ENCODE results near the gene OTOA. TPM values are rescaled to one million over a fixed set of nuclear protein-coding genes. Genes with fewer than 3 reads are reported as not detected.
"Not testable (repeated sequence)": the region's sequence is repeated elsewhere in the genome, so short reads cannot be mapped to it uniquely, and the experiment has no call there.

Gene OTOA
- total RNA-seq, 1 experiment from 2014 or later: not detected

- no peak for DNase-seq
- no peak overlapping the region for H3K4me3 ChIP-seq
- no peaks in the 10 kb centered on the region for H3K9me3 ChIP-seq
- no peaks in the 10 kb centered on the region for H3K27me3 ChIP-seq
- peaks cover 18% of the 10 kb centered on the region for H3K36me3 ChIP-seq
Measured at GRCh38 chr16:21653571-21653970, 10.2 kb upstream of the OTOA start.

- DNase-seq: no peak
- Histone ChIP-seq H3K36me3 (peaks cover 15% of the 10 kb centered on the region), H3K27me3 (no peaks in the 10 kb centered on the region), H3K4me3 (no peak overlapping the region), H3K9me3 (no peaks in the 10 kb centered on the region)
Measured at GRCh38 chr16:21654466-21654865, 9.3 kb upstream of the OTOA start.

- Histone ChIP-seq H3K36me3 (peaks cover 15% of the 10 kb centered on the region), H3K4me3 (no peak overlapping the region), H3K27me3 (no peaks in the 10 kb centered on the region), H3K9me3 (no peaks in the 10 kb centered on the region)
- DNase-seq: no peak
Measured at GRCh38 chr16:21654881-21655280, 8.9 kb upstream of the OTOA start.

- no peak overlapping the region for H3K4me3 ChIP-seq
- DNase-seq: no peak
- H3K36me3 ChIP-seq: peaks cover 15% of the 10 kb centered on the region
- no peaks in the 10 kb centered on the region for H3K9me3 ChIP-seq
- H3K27me3 ChIP-seq: no peaks in the 10 kb centered on the region
Measured at GRCh38 chr16:21656795-21657768, 6.7 kb upstream of the OTOA start.

- Histone ChIP-seq H3K9me3 (no peaks in the 10 kb centered on the region), H3K4me3 (no peak overlapping the region), H3K36me3 (peaks cover 15% of the 10 kb centered on the region), H3K27me3 (no peaks in the 10 kb centered on the region; the same call in 1 of the 2 replicates)
- DNase-seq: no peak
Measured at GRCh38 chr16:21659124-21659523, 4.6 kb upstream of the OTOA start.

- Histone ChIP-seq H3K4me3 (no peak overlapping the region), H3K36me3 (no peaks in the 10 kb centered on the region), H3K27me3 (no peaks in the 10 kb centered on the region; the same call in 1 of the 2 replicates), H3K9me3 (no peaks in the 10 kb centered on the region)
- DNase-seq: no peak
Measured at GRCh38 chr16:21664801-21665492, 1.2 kb downstream of the OTOA start.

GRCh38 chr16:21666772-21667171 is 3.0 kb downstream of the OTOA start:
- Histone ChIP-seq H3K4me3 (no peak overlapping the region), H3K36me3 (no peaks in the 10 kb centered on the region), H3K27me3 (no peaks in the 10 kb centered on the region; the same call in 1 of the 2 replicates), H3K9me3 (no peaks in the 10 kb centered on the region)
- DNase-seq: no peak

- H3K9me3 ChIP-seq: no peaks in the 10 kb centered on the region
- DNase-seq: no peak
- H3K4me3 ChIP-seq: no peak overlapping the region
- no peaks in the 10 kb centered on the region; the same call in 1 of the 2 replicates for H3K27me3 ChIP-seq
- H3K36me3 ChIP-seq: no peaks in the 10 kb centered on the region
Measured at GRCh38 chr16:21667575-21667974, 3.8 kb downstream of the OTOA start.

GRCh38 chr16:21673469-21673868 is 9.7 kb downstream of the OTOA start:
- H3K27me3 ChIP-seq: peaks cover 10% of the 10 kb centered on the region; the same call in 1 of the 2 replicates
- no peak for DNase-seq
- no peaks in the 10 kb centered on the region for H3K9me3 ChIP-seq
- H3K4me3 ChIP-seq: no peak overlapping the region
- no peaks in the 10 kb centered on the region for H3K36me3 ChIP-seq

GRCh38 chr16:21674456-21674855 is 10.7 kb downstream of the OTOA start:
- not testable (repeated sequence) for H3K36me3 ChIP-seq, H3K4me3 ChIP-seq, H3K9me3 ChIP-seq
- peaks cover 15% of the 10 kb centered on the region; the same call in 1 of the 2 replicates for H3K27me3 ChIP-seq
- peak; percentile 41 for DNase-seq

GRCh38 chr16:21680714-21681113 is 16.9 kb downstream of the OTOA start:
- H3K27me3 ChIP-seq: peaks cover 21% of the 10 kb centered on the region
- not testable (repeated sequence) for DNase-seq, H3K9me3 ChIP-seq, H3K4me3 ChIP-seq, H3K36me3 ChIP-seq

GRCh38 chr16:21683184-21683583 is 19.4 kb downstream of the OTOA start:
- Histone ChIP-seq H3K36me3 (no peaks in the 10 kb centered on the region), H3K27me3 (peaks cover 11% of the 10 kb centered on the region), H3K9me3 (no peaks in the 10 kb centered on the region), H3K4me3 (no peak overlapping the region)
- no peak for DNase-seq

GRCh38 chr16:21684199-21684598 is 20.4 kb downstream of the OTOA start:
- H3K27me3 ChIP-seq: peaks cover 10% of the 10 kb centered on the region
- no peaks in the 10 kb centered on the region for H3K36me3 ChIP-seq
- H3K4me3 ChIP-seq: no peak overlapping the region
- DNase-seq: no peak
- no peaks in the 10 kb centered on the region for H3K9me3 ChIP-seq

- Histone ChIP-seq H3K9me3 (no peaks in the 10 kb centered on the region), H3K4me3 (no peak overlapping the region), H3K27me3 (peaks cover 6% of the 10 kb centered on the region), H3K36me3 (no peaks in the 10 kb centered on the region)
- DNase-seq: no peak
Measured at GRCh38 chr16:21685034-21685455, 21.3 kb downstream of the OTOA start.

GRCh38 chr16:21689107-21689506 is 25.3 kb downstream of the OTOA start:
- H3K4me3 ChIP-seq: no peak overlapping the region
- no peaks in the 10 kb centered on the region for H3K36me3 ChIP-seq
- peaks cover 4% of the 10 kb centered on the region for H3K27me3 ChIP-seq
- no peaks in the 10 kb centered on the region for H3K9me3 ChIP-seq
- DNase-seq: no peak

- H3K27me3 ChIP-seq, H3K36me3 ChIP-seq, H3K9me3 ChIP-seq, DNase-seq, H3K4me3 ChIP-seq: not testable (repeated sequence)
Measured at GRCh38 chr16:21690967-21691366, 27.2 kb downstream of the OTOA start.

GRCh38 chr16:21694609-21695008 is 30.8 kb downstream of the OTOA start:
- Histone ChIP-seq H3K36me3 (no peaks in the 10 kb centered on the region), H3K4me3 (no peak overlapping the region), H3K9me3 (no peaks in the 10 kb centered on the region), H3K27me3 (no peaks in the 10 kb centered on the region)
- no peak for DNase-seq

Measured in MG63 (cell line).